Stimulated activated CD4-positive, alpha-beta T cell treated with anti-CD3 and anti-CD28 coated beads, Interleukin-1b, Interleukin-23, amount 100 ng/mL, for 1 hour (primary cell): Measurements from ENCODE around the gene TMEM184B.

Experiments
- DNase-seq, 2 donors: peaks; one replicate each; pipeline ENCODE4 v3.0.0-alpha.2; 2020; ENCODE audit warnings: low read depth in 2 of 2

The TMEM184B gene

DNA sequence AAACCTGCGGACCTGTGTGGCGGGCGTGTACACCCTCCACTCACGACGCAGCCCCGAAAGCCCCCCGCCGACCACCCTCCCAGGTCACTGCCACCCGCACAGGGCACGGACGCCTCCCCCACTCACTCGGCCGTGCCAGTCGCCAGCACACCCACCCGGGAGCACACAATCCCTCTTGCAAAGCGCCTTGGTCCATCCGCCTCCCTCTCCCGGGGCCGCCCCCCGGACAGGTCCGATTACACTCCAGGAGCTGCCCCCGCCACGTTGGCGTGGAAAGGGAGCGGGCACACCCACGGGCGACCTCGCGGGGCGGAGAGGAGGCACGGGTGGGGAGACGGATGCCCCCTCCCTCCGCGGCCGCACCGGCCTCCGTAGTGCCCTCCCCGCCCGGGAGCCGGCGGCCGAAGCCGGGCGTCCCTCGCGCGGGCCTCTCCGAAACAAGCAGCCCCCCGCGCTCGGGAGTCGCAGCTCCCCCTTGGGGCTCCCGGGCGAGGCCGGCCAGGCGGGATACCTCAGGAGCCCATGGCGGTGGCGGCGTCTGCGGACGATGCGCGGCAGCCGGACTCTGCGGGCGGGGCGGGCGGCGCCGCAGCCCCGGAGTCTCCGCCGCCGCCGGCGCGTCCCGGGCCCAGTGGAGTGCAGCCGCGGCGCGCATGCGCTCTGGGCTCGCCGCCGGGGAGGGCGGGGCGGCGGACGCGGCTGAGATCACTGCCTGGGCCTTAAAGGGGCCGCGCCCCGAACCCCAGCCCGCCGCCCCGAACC lies at the start of gene TMEM184B:
TMEM184B (minus strand) TSS at position 638 of the 762 bp plus-strand sequence. CDS start 25,049 bp downstream, outside the sequence.
- DNase-seq: peak; percentile 54 to 58

DNA sequence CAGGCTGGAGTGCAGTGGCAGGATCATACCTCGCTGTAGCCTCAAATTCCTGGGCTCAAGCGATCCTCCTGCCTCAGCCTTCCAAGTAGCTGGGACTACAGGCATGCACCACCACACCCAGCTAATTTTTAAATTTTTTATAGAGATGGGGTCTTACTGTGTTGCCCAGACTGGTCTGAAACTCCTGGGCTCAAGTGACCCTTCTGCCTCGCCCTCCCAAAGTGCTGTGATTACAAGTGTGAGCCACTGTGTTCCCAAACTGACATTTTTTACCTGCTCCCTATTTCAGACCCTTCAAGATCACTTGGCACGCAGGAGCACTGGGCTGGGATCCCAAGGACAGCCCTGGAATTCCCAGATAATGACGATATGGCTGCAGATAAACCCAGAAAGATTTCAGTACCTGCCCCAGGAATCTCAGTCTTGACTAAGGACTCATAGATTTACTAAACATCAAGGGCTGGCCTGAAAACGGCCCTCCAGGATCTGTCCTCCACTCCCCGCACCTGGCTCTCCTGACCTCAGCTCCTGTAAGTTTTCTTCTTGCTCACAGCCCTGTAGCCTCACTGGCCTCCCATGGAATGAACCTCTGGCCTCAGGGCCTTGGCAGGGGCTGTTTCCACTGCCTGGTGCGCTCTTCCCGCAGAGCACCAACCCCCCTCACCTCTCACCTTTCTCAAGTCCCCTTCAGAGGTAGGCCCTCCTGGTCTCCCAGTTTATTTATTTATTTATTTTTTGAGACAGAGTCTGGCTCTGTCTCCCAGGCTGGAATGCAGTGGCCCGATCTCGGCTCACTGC lies 48.0 kb upstream of the TMEM184B start:
- DNase-seq: no peak

DNA sequence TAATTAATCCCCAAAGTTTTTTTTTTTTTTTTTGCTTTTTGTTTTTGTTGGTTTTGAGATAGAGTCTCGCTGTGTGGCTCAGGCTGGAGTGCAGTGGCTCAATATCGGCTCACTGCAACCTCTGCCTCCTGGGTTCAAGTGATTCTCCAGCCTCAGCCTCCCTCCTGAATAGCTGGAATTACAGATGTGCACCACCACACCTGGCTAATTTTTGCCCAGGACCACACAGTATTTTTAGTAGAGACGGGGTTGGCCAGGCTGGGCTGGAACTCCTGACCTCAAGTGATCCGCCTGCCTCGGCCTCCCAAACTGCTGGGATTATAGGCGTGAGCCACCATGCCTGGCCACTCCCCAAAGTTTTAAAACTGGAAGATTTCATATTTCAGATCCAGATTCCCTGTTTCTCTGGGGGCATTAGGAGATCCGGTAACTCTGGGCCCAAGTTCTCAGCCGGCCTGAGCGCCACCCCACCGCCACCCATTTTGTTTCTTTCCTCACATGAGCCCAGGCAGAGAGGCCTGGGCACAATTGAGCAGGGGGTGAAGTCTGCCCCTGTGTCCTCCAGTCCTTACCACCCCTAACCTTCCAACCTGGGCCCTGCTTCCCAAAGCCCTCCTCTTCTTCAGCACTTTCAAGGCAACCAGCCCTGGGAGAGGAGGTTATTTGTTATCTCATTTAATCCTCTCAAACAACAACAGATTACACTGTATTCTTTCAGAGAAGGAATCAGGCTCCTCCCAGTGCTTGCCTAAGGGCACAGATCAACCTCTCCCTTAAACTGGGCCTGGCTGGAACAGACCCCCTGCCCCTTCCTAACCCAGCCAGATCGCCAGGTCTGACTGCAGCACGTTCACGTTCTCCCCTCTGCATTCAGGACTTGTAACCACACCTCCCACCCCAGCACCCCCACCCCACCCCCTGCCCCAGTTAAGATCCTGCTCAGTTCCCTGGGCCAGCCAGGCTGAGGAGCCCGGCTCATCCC lies 46.3 kb upstream of the TMEM184B start:
- no peak for DNase-seq

DNA sequence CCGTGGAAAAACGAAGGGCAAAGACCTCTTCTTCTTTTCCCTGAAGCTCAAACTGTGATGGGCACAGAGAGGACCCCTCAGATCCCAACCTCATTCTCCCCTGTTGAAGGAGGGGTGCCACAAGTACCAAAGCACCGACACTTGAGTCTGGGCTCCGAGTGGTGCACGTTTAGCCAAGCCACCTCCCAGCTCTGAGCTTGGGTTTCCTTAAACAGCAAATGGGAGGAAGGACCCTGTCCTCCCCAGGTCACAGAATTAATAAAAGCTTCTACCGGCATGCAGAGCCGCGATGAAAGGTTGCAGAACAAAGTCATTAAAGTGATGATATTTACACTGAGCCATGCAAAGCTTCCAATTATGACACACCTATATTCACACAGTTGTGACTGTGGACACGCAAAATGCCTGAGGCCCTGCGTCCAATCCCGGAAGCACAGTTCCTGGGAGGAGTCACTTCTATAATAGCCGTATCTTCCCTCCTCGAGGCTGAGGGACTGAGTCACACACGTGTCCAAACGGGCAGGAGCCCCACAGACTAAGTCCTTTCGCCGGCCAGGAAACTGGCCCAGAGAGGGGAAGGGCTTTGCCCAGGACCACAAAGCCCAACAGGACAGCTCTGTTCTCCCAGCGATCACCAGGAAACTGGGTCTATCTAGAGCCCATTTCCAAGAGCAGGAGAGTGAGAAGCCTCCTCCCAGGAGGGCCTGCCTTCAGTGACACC lies 45.3 kb upstream of the TMEM184B start:
- DNase-seq: no peak

DNA sequence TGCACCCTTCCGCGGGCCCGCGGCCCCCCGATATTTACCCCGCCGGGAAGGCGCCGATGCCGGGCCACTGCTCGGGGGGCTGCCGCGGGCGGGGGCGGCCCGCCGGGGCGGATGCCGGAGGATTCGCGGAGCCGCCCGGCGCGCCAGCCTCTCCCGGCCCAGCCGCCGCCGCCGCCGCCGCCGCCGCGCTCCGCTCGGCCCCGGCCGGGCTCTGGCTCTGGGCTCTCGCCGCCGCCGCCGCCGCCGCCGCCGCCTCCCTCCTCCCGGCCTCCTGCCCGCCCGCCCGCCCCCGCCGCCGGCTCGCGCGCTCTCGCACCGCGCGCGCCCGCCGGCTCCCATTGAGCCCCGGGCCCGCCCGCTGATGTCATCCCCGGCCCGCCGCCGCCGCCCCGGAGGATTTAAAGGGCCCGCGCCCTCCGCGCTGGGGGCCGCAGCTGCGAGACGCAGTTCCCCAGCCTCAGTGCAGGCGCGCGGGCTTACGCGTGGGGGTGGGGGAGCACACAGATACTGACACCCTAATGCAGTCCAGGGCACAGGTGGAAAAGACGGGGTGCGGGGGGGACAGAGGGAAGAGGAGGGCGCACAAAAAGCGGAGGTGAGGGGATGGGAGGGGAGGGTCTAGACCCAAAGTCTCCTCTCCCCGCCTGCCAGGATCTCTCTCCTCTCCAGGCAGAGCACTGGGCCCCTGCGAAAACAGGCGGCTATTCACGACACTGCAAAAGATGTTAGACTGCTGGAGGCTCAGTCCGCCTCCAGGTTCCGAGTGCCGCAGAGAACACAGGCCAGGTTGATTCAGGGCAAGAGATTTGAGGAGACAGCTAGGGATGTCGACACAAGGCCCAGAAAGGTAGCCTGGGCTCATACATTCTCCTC lies 44.5 kb upstream of the TMEM184B start, which contains the start of gene CSNK1E:
CSNK1E (minus strand) TSS at position 312 of the 873 bp plus-strand sequence. CDS start 3,276 bp downstream, outside the sequence.
- peak; percentile 22 to 50 for DNase-seq

DNA sequence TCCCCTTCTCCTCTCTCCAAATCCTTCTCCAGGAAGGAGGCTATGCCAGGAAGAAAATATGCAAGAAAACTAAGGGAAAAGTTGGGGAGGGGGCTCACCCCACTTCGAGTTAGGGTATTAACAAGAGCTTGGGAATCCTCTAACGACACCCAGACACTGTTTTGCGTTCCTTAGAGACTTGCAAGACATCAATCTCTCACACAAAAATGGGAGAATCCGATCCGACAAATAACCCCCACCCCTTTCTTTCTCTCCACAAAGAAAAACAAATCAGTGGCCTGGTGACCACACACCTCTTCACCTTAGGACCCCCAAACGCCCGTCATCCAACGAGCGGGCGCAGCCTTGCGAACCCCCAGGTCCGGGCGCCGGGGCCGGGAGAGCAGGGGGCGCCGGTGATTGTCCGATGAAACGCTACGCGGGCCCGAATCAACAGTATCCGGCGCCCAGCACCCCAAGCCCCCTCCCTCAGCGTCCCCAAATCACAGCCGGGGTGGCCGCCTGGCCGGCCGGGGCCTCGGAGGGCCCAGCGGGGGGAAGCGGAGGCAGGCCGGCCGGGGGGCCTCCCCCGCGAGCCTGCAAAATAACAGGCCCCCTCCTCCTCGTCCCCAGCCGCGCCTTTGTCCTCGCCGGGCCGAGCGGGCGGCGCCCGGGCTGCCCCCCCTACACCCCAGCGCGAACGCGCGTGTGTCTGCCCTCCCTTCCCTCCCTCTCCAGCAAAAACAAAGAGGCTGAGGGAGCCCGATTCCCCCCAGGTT lies 43.7 kb upstream of the TMEM184B start:
- DNase-seq: peak in 1 of 2 donors; percentile 30

DNA sequence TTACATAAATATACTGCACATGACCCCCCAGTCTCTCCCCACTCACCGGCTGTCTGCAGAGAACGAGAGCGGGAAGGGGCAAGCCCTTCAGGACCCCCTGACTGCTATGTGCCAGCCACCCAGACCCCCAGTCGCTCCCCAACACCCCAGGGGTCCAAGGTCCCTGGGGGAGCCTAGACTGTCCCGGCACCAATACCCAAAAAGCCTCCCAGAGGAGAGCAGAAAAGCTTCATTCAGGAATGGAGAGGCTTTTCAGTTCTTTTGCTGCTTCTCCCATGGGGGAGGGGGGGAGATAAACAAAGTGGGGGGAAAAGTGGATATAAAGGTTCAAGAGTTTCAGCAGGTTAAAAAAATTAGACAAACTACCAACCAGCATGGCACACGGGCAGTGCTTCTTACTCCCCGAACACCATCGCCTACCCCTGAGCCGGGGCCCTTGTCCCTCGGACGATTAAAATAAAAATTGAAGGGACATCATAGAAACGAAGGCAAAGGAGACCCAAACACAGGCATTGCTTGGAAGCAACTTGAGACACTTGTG lies 43.1 kb upstream of the TMEM184B start:
- DNase-seq: no peak

DNA sequence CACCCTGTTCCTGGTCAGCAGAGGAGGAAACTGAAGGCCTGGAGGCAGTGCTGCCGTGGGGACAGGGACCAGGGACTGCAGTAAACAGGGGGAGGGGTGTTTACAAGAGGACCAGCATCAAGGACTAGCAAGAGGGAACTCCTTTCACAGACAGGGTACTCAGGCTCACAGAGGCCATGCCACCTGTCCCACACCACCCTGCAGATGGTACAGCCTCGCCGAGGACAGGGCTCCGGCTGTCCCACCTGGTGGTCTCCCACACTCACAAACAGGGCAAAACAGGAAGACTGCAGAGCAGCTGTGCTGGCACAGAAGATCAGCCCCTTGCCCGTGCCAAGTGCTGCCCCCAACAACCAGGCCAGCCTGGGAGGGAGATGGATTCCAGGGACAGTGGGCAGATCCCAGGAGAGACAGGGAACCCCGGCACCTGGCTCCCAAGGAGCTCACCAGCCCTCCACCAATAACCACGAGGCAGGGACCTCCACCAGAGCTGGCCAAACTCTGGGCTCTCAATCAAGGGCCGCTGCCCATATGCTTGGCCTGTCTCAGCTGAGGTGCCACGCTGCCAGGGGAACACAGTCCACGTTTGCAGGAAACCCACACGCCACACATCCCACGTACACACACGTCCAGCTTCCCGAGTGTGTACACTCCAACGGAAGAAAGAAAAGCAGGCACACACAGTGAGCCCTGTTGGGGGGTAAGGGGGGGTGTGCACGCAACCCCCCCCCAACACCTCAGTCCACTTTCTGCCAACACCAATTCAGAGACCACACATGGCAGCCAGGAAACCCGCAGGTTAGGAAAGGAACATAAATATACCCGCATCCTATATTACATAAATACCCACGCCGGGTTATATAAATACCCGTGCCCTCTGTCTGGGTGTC lies 42.4 kb upstream of the TMEM184B start:
- DNase-seq: no peak

DNA sequence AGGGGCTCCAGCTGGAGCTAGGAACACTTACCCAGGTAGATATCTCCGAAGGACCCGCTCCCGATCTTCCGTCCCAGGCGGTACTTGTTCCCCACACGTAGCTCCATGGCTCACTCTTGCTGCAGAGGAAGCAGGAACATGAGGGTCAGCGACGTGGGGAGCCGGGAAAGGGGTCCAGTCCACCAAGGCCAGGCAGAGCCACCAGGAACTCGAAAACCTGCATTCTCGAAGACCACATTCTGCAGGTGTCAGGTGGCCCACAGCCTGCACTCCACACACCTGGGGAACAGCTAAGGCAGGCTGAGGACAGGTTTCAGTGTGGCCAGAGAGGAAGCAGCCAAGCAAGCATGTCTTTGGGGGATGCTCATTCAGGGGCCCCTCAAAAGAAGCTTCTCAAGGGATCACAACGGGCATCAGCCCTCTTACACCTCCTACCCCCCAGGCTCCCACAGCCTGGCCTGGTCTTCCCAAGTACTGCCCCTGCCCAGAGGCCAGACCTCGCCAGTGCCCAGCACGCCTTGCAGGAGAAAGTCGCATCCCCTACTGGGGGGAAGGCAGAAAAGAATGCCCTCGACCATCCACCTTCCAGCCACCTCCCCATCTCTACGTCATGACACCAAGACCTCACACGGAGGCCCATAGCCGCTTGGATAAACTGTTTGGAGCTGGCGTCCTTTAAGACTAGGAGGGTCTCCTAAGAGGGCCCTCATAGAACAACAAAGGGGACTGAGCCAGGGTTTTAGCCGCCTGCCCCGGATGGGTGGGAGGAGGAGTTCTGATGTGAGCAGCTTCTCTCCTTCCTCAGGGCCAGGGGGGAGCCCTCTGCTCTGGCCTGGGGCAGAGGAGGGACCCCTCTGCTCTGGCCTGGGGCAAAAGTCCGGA lies 41.5 kb upstream of the TMEM184B start:
- no peak for DNase-seq

DNA sequence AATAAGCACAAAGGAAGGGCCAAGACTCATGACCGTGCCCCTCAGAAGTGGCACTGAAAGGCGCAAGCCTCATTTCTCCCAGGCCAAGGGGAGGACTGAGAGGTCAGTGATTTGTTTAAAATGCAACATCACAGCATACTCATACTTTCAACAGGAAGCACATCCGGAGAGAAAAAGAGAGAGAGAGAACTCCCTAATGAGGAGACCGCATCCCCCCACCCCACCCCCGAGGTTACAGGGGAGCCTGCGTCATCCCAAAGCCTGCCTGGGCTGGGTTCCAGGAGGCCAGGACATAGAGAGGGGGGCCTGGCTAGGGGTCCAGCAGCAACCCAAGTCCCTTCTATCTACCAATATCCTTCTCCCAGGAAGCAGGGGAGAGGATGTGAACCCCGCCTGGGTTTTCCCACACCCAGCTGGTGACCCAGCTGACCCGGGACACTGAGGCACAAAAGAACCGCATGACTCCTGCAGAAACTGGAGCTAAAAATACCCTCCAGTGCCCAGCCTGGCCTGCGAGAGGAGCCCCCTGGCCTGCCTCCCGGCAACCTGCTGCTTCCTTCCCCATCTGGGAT lies 40.7 kb upstream of the TMEM184B start:
- no peak for DNase-seq

DNA sequence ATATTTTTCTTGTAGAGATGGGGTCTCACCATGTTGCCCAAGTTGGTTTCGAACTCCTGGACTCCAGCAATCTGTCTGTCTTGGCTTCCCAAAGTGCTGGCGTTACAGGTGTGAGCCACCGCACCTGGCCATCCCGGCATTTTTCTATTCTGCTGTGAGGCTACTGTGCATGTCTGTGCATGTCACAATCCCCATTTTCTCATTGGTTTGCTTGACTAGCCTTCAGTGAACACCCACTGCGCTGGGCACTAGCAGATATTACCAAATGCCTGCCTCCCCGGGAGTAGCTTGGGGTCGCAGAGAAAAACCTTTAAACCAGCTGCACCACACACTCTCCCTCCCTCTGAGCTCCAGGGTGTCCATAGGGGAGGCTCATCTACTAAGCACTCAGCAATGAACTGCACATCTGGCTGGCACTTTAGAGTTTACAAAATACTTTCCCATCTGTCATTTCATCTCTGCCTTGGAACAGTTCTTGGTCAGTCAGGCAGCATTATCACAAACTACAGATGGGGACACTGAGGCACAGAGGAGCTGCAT lies 39.5 kb upstream of the TMEM184B start:
- DNase-seq: no peak

DNA sequence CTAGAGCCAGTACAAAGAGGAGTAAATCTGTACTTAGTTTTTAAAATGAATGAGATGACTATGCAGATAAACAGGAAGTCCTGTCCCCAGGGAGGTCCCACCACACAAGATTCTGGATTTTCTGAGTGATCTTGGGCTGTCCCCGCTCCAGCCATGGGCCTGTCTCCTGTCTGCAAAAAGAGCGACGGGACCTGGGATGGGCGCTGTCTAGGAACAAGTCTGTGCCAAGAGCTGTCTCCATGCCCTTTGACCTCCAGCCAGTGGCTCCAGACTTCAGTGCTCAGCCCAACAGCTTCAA lies 38.5 kb upstream of the TMEM184B start:
- no peak for DNase-seq

DNA sequence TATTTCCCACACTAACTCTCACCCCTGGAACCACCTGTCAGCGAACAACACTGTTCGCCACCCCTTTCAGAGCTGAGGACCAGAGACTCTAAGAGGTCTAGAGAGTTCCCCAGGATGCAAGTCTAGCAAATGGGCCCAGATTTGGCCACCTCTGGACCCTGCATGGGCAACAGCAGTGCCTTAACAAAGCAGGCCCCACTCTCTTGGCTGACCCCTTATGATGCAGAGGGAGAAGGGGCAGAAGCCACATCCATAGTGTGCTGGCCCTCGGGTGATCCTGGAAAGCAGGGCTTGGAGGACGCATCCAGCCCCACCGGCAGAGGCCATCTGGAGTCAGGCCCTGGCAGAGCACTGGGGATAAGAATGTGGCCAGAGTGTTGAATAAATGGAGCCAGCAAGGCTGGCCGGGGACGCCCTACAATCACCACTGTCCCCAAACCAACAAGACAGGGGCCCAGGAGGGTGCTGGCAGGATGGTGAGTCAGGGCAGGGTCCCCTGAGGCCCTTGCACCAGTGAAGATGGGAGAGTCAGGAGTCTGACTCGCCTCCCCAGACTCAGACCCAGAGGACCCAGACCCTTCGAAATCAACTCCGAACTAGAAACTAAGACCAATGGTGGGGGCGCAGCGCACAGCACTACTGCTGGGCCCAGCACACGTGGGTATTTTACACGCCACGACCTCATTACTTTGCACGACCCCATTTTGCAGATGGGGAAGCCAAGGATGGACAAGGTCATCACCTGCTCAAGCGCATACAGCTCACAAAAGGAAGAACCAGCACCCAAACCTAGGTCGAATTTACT lies 37.9 kb upstream of the TMEM184B start:
- no peak for DNase-seq

DNA sequence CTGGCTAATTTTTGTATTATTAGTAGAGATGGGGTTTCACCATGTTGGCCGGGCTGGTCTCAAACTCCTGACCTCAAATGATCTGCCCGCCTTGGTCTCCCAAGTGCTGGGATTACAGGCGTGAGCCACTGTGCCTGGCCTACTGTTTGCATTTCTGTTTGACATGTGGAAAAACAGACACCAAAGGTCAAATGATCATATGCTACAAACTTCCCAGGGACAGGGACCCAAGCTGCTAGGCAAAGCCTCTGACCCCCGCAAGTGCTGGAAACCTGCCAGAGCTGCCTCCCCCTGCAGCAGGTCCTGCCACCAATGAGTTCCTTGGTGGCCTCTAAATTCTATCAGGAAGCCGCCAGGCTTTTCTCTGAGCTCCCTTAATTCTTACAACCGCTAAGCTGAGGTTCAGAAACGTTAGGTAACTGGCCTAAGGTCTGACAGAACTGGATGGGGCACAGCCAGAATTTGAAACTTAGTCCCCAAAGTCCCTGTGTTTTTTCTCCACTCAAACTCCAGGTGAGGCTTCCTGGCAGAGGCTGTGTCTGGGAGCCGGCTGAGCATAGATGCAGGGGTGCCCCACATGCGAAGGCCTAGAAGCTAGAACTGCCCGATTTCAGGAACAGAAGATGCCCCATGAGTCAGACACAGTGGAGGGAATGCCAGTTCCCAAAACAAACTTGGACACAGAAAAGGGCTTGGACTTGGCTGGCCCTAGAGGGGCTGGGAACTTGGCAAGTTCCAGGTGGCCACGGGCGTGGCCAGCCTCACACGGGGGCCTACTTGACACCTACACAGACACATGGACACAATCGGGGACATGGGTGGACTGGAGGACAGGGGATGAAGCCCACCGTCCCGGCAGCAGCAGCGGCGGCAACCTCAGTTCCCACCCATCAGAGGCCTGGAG lies 37.1 kb upstream of the TMEM184B start:
- DNase-seq: no peak
